ENCODE data around the gene INVS. TPM values are rescaled to one million over a fixed set of nuclear protein-coding genes. Genes with fewer than 3 reads are reported as not detected.
A peak's percentile ranks its signal among the peaks of the same experiment; 100 is the strongest.

INVS gene
- total RNA-seq, 3 donors from 2014 or later (not counting 1 experiment from before 2014, with no cell fraction given) = 24.5 to 30.6 (median 27.4) TPM

- Mint-ChIP-seq H3K9me3 (no peaks in the 10 kb centered on the region), H3K4me1 (peaks cover 67 to 74% of the 10 kb centered on the region in 2 donors), H3K27ac (peak overlapping the region; percentile 71 to 79), H3K4me3 (peak overlapping the region; percentile 47), H3K27me3 (ENCODE audit: low read depth in 2 of 2) (no peaks in the 10 kb centered on the region), H3K36me3 (no peaks in the 10 kb centered on the region)
- H3K36me3 ChIP-seq (ENCODE audit: control insufficient read depth, insufficient read depth, low read length) = no peaks in the 10 kb centered on the region
- H3K27me3 ChIP-seq (ENCODE audit: control insufficient read depth, insufficient read depth, low read length) = no peaks in the 10 kb centered on the region
- no peak for ATAC-seq
- no peaks in the 10 kb centered on the region for H3K9me3 ChIP-seq (ENCODE audit: control insufficient read depth, insufficient read depth, low read length)
- H3K4me1 ChIP-seq (ENCODE audit: control insufficient read depth, insufficient read depth, low read length) = peaks cover 3% of the 10 kb centered on the region
- DNase-seq = no peak
- TF ChIP-seq CTCF (IDR thresholded peaks at IDR 0.05) = no peak
- WGBS (ENCODE audit: insufficient coverage) = 58% methylated on average over 5 of the region's 5 CpGs
- H3K27ac ChIP-seq (ENCODE audit: low read length) = peak overlapping the region; percentile 60
- peak overlapping the region; percentile 20 for H3K4me3 ChIP-seq (ENCODE audit: low read length)
- intact Hi-C loops (cut with micrococcal nuclease) = loop anchor here (10.0 kb wide), 1 partner anchor 271 kb away; the partner anchor contains the start of gene TEX10
Observed at GRCh38 chr9:100083448-100084127, 15.5 kb upstream of the INVS start.

GRCh38 chr9:100084128-100084453, 15.0 kb upstream of the INVS start:
- TF ChIP-seq CTCF (IDR thresholded peaks at IDR 0.05) = no peak
- peak overlapping the region; percentile 71 to 79 for H3K27ac Mint-ChIP-seq
- no peaks in the 10 kb centered on the region for H3K27me3 ChIP-seq (ENCODE audit: control insufficient read depth, insufficient read depth, low read length)
- H3K9me3 ChIP-seq (ENCODE audit: control insufficient read depth, insufficient read depth, low read length) = no peaks in the 10 kb centered on the region
- peak; percentile 37 to 59 (median 56) for ATAC-seq
- no peaks in the 10 kb centered on the region for H3K9me3 Mint-ChIP-seq
- H3K4me3 ChIP-seq (ENCODE audit: low read length) = peak overlapping the region; percentile 20
- H3K4me1 Mint-ChIP-seq = peaks cover 72 to 74% of the 10 kb centered on the region in 2 donors
- H3K4me3 Mint-ChIP-seq = peak overlapping the region; percentile 47
- peaks cover 3% of the 10 kb centered on the region for H3K4me1 ChIP-seq (ENCODE audit: control insufficient read depth, insufficient read depth, low read length)
- H3K27ac ChIP-seq (ENCODE audit: low read length) = peak overlapping the region; percentile 60
- WGBS (ENCODE audit: insufficient coverage) = 8% methylated on average over 1 of the region's 1 CpG
- no peaks in the 10 kb centered on the region for H3K27me3 Mint-ChIP-seq (ENCODE audit: low read depth in 2 of 2)
- peak in 1 of 2 donors; percentile 12 for DNase-seq
- no peaks in the 10 kb centered on the region for H3K36me3 Mint-ChIP-seq
- intact Hi-C loops (cut with micrococcal nuclease) = loop anchor here (10.0 kb wide), 1 partner anchor 271 kb away; the partner anchor contains the start of gene TEX10
- H3K36me3 ChIP-seq (ENCODE audit: control insufficient read depth, insufficient read depth, low read length) = no peaks in the 10 kb centered on the region

- intact Hi-C loops (cut with micrococcal nuclease) = loop anchor here (10.0 kb wide), 1 partner anchor 270 kb away; the partner anchor contains the start of gene TEX10
- Mint-ChIP-seq H3K27me3 (ENCODE audit: low read depth in 2 of 2) (no peaks in the 10 kb centered on the region), H3K27ac (peak overlapping the region; percentile 30 to 79), H3K36me3 (no peaks in the 10 kb centered on the region), H3K4me1 (peaks cover 72% of the 10 kb centered on the region in 2 donors), H3K9me3 (no peaks in the 10 kb centered on the region), H3K4me3 (peak overlapping the region; percentile 32)
- Histone ChIP-seq H3K27ac (ENCODE audit: low read length) (peak overlapping the region; percentile 60), H3K36me3 (ENCODE audit: control insufficient read depth, insufficient read depth, low read length) (no peaks in the 10 kb centered on the region), H3K4me3 (ENCODE audit: low read length) (no peak overlapping the region), H3K27me3 (ENCODE audit: control insufficient read depth, insufficient read depth, low read length) (no peaks in the 10 kb centered on the region), H3K4me1 (ENCODE audit: control insufficient read depth, insufficient read depth, low read length) (peaks cover 3% of the 10 kb centered on the region), H3K9me3 (ENCODE audit: control insufficient read depth, insufficient read depth, low read length) (no peaks in the 10 kb centered on the region)
- TF ChIP-seq CTCF (IDR thresholded peaks at IDR 0.05) = no peak
- DNase-seq = peak in 1 of 2 donors; percentile 54
- peak; percentile 74 to 77 (median 76) for ATAC-seq
- no CpG with 5 or more reads among the region's 5 CpGs for WGBS (ENCODE audit: insufficient coverage)
Observed at GRCh38 chr9:100084734-100085133, 14.3 kb upstream of the INVS start.

Data from natural killer cell (primary cell).